ENCODE data around the gene GPER1. TPM values are rescaled to one million over a fixed set of nuclear protein-coding genes. Genes with fewer than 3 reads are reported as not detected.

GPER1 gene
- total RNA-seq, 2 experiments from 2014 or later, result not detected

- ATAC-seq (ENCODE audit: poor library complexity), result no peak
- no peak for TF ChIP-seq CTCF (IDR thresholded peaks at IDR 0.05)
- H3K27me3 ChIP-seq (ENCODE audit: control insufficient read depth in 1 of 2, insufficient read depth in 2 of 2, low read length in 2 of 2), result no peaks in the 10 kb centered on the region
- intact Hi-C loops (cut with DNase I, micrococcal nuclease), result no loop called here
- Mint-ChIP-seq H3K4me3 (no peak overlapping the region), H3K27me3 (no peaks in the 10 kb centered on the region), H3K9me3 (no peaks in the 10 kb centered on the region), H3K27ac (peak overlapping the region; percentile 47), H3K4me1 (ENCODE audit: low read depth) (peaks cover 56% of the 10 kb centered on the region), H3K36me3 (ENCODE audit: low read depth) (peaks cover 9% of the 10 kb centered on the region)
- peaks cover 72% of the 10 kb centered on the region for H3K4me1 ChIP-seq (ENCODE audit: insufficient read depth, low read length)
- ChIA-PET POLR2A (interaction anchor here (0.6 kb wide), 1 partner anchor 108 kb away, joined by 4 read pairs; the partner anchor contains the start of gene ZFAND2A), CTCF (interaction anchor here (0.9 to 9.4 kb wide), 2 partner anchors 13 to 59 kb away, joined by 3 to 73 read pairs; no protein-coding TSS in a partner anchor)
- no peak overlapping the region for H3K4me3 ChIP-seq (ENCODE audit: low read length)
- no peak overlapping the region for H3K27ac ChIP-seq (ENCODE audit: low read depth in 1 of 2, low read length in 2 of 2)
- no peak for DNase-seq
- H3K9me3 ChIP-seq (ENCODE audit: control insufficient read depth in 1 of 2, insufficient read depth in 1 of 2, low read length in 2 of 2), result no peaks in the 10 kb centered on the region
- peaks cover 5% of the 10 kb centered on the region for H3K36me3 ChIP-seq (ENCODE audit: insufficient read depth, low read length)
Observed at GRCh38 chr7:1052031-1052818, 35.7 kb upstream of the GPER1 start.

GRCh38 chr7:1053002-1053411 lies 34.9 kb upstream of the GPER1 start:
- intact Hi-C loops (cut with DNase I, micrococcal nuclease), result no loop called here
- H3K9me3 ChIP-seq (ENCODE audit: control insufficient read depth in 1 of 2, insufficient read depth in 1 of 2, low read length in 2 of 2), result no peaks in the 10 kb centered on the region
- Mint-ChIP-seq H3K27me3 (no peaks in the 10 kb centered on the region), H3K4me1 (ENCODE audit: low read depth) (peaks cover 48% of the 10 kb centered on the region), H3K27ac (no peak overlapping the region), H3K36me3 (ENCODE audit: low read depth) (peaks cover 12% of the 10 kb centered on the region), H3K4me3 (no peak overlapping the region), H3K9me3 (no peaks in the 10 kb centered on the region)
- ATAC-seq (ENCODE audit: poor library complexity) (no peak), DNase-seq (no peak)
- ChIA-PET CTCF (interaction anchor here (0.9 to 9.4 kb wide), 3 partner anchors 13 to 60 kb away, joined by 3 to 73 read pairs (median 3); no protein-coding TSS in a partner anchor), POLR2A (interaction anchor here (1.8 kb wide), 1 partner anchor 85 kb away, joined by 6 read pairs; a partner anchor contains a TSS)
- peaks cover 5% of the 10 kb centered on the region for H3K36me3 ChIP-seq (ENCODE audit: insufficient read depth, low read length)
- no peak for TF ChIP-seq CTCF (IDR thresholded peaks at IDR 0.05)
- H3K27ac ChIP-seq (ENCODE audit: low read depth in 1 of 2, low read length in 2 of 2), result no peak overlapping the region
- H3K4me1 ChIP-seq (ENCODE audit: insufficient read depth, low read length), result peaks cover 64% of the 10 kb centered on the region
- no peaks in the 10 kb centered on the region for H3K27me3 ChIP-seq (ENCODE audit: control insufficient read depth in 1 of 2, insufficient read depth in 2 of 2, low read length in 2 of 2)
- H3K4me3 ChIP-seq (ENCODE audit: low read length), result no peak overlapping the region

GRCh38 chr7:1053816-1054370 lies 34.0 kb upstream of the GPER1 start:
- no peak for ATAC-seq (ENCODE audit: poor library complexity)
- no peaks in the 10 kb centered on the region for H3K9me3 ChIP-seq (ENCODE audit: control insufficient read depth in 1 of 2, insufficient read depth in 1 of 2, low read length in 2 of 2)
- peak overlapping the region; percentile 86 for H3K27ac Mint-ChIP-seq

More at GRCh38 chr7:1053816-1054370, 34.0 kb upstream of the GPER1 start:
- Histone ChIP-seq H3K4me3 (ENCODE audit: low read length) (no peak overlapping the region), H3K27ac (ENCODE audit: low read depth in 1 of 2, low read length in 2 of 2) (no peak overlapping the region), H3K36me3 (ENCODE audit: insufficient read depth, low read length) (peaks cover 5% of the 10 kb centered on the region), H3K4me1 (ENCODE audit: insufficient read depth, low read length) (peaks cover 64% of the 10 kb centered on the region), H3K27me3 (ENCODE audit: control insufficient read depth in 1 of 2, insufficient read depth in 2 of 2, low read length in 2 of 2) (no peaks in the 10 kb centered on the region)
- no peak for TF ChIP-seq CTCF (IDR thresholded peaks at IDR 0.05)
- H3K4me3 Mint-ChIP-seq, result peak overlapping the region; percentile 75
- H3K4me1 Mint-ChIP-seq (ENCODE audit: low read depth), result peaks cover 47% of the 10 kb centered on the region
- intact Hi-C loops (cut with DNase I, micrococcal nuclease), result no loop called here
- ChIA-PET POLR2A (interaction anchor here (0.9 to 1.8 kb wide), 2 partner anchors 10 to 84 kb away, joined by 3 to 6 read pairs; partner anchors contain the start of gene GPR146), CTCF (interaction anchor here (1.0 to 1.5 kb wide), 2 partner anchors 9 to 61 kb away, joined by 3 to 4 read pairs; partner anchors contain the start of gene GPR146)
- peaks cover 20% of the 10 kb centered on the region for H3K36me3 Mint-ChIP-seq (ENCODE audit: low read depth)
- no peak for DNase-seq
- H3K27me3 Mint-ChIP-seq, result no peaks in the 10 kb centered on the region
- no peaks in the 10 kb centered on the region for H3K9me3 Mint-ChIP-seq

Measured in CD4-positive, alpha-beta T cell (primary cell).